PC-3 (cell line): ENCODE measurements around the gene SRD5A2. TPM values are rescaled to one million over a fixed set of nuclear protein-coding genes. Genes with fewer than 3 reads are reported as not detected.
A peak's percentile ranks its signal among the peaks of the same experiment; 100 is the strongest.

Source experiments
- ATAC-seq: fragments of 200-7000 bp; cut with Tn5 transposase; 2 replicates; pipeline ENCODE4 v1.9.1; 2020; ENCODE audit warnings: mild to moderate bottlenecking, moderate library complexity
- BruUV-seq: library from RNA; stranded (reverse); fragments of 400-500 nt; replicated peaks from 2 replicates; lab custom pipeline; 2021; lab: Mats Ljungman, UMichigan
- CTCF ChIA-PET: fragments of 300-600 bp; sonication (Branson Sonifier 250); formaldehyde crosslinking; loops from one replicate; lab custom pipeline; 2022; ENCODE audit warnings: antibody characterized with exemption; lab: Charles Lee
- POLR2A ChIA-PET: fragments of 300-600 bp; sonication (Branson Sonifier 250); formaldehyde crosslinking; loops from one replicate; lab custom pipeline; 2022; ENCODE audit warnings: antibody characterized with exemption; ENCODE audit not compliant: unreplicated experiment; lab: Charles Lee
- DNase-seq: peaks from one replicate; pipeline ENCODE4 v3.0.0-alpha.2; 2015
- H2AFZ ChIP-seq: fragments of 300-600 bp; sonication (generic); 2 replicates; pipeline ENCODE4 v1.6.0; 2016; ENCODE audit warnings: antibody characterized with exemption, low read length
- H3F3A ChIP-seq: fragments of 300-600 bp; sonication (generic); one replicate; pipeline ENCODE4 v1.6.0; 2017; ENCODE audit warnings: antibody characterized with exemption, low read length, control low read depth, mild to moderate bottlenecking; ENCODE audit not compliant: unreplicated experiment
- H3K27ac ChIP-seq: fragments of 300-600 bp; sonication (generic); 2 replicates; pipeline ENCODE4 v1.5.1; 2016; ENCODE audit warnings: mild to moderate bottlenecking, low read length
- H3K27me3 ChIP-seq: fragments of 300-600 bp; sonication (generic); 2 replicates; pipeline ENCODE4 v1.6.1; 2016; ENCODE audit warnings: low read length, mixed read lengths
- H3K36me3 ChIP-seq: fragments of 300-600 bp; sonication (generic); 2 replicates; pipeline ENCODE4 v1.6.1; 2016; ENCODE audit warnings: low read depth, mixed run types, low read length, mixed read lengths
- H3K4me1 ChIP-seq: fragments of 300-600 bp; sonication (generic); 2 replicates; pipeline ENCODE4 v1.5.1; 2016; ENCODE audit warnings: low read length; ENCODE audit not compliant: insufficient read depth
- H3K4me2 ChIP-seq: fragments of 300-600 bp; sonication (generic); 2 replicates; pipeline ENCODE4 v1.6.0; 2016; ENCODE audit warnings: low read length
- H3K4me3 ChIP-seq: fragments of 300-600 bp; sonication (generic); 2 replicates; pipeline ENCODE4 v1.5.1; 2016; ENCODE audit warnings: mild to moderate bottlenecking, low read length, mixed read lengths
- H3K79me2 ChIP-seq: fragments of 300-600 bp; sonication (generic); 2 replicates; pipeline ENCODE4 v1.6.1; 2017; ENCODE audit warnings: low read length, mixed read lengths
- H3K9ac ChIP-seq: fragments of 300-600 bp; sonication (generic); 2 replicates; pipeline ENCODE4 v1.6.0; 2016; ENCODE audit warnings: mild to moderate bottlenecking, low read length
- H3K9me2 ChIP-seq: fragments of 300-600 bp; sonication (generic); replicated peaks from 2 replicates; pipeline ENCODE4 v1.6.1; 2016; ENCODE audit warnings: mixed run types, low read length, mixed read lengths
- H3K9me3 ChIP-seq: fragments of 300-600 bp; sonication (generic); 2 replicates; pipeline ENCODE4 v1.6.1; 2016; ENCODE audit warnings: low read length, mixed read lengths
- H4K20me1 ChIP-seq: fragments of 300-600 bp; sonication (generic); 2 replicates; pipeline ENCODE4 v1.6.1; 2016; ENCODE audit warnings: low read length, mixed read lengths
- CTCF ChIP-seq: fragments of 300-600 bp; sonication (generic); conservative IDR thresholded peaks from 2 replicates; pipeline ENCODE4 v1.5.1; 2017; ENCODE audit warnings: antibody characterized with exemption, low read depth, mild to moderate bottlenecking, low read length
- EZH2 ChIP-seq: fragments of 300-600 bp; sonication (generic); IDR thresholded peaks from one replicate; pipeline ENCODE4 v1.6.1; 2017; ENCODE audit warnings: antibody characterized with exemption, mild to moderate bottlenecking, low read length; ENCODE audit not compliant: unreplicated experiment
- EZH2phosphoT487 ChIP-seq: fragments of 300-600 bp; sonication (generic); IDR thresholded peaks from 2 replicates; pipeline ENCODE4 v1.6.1; 2018; ENCODE audit warnings: mild to moderate bottlenecking, antibody characterized with exemption, low read length, borderline replicate concordance
- intact Hi-C: fragments of 100-400 bp; cut with micrococcal nuclease; formaldehyde crosslinking; loops from 2 replicates; pipeline ENCODE4 v1.9.0; 2023
- total RNA-seq: library from RNA; depleted of rRNA; stranded (reverse); fragments of >200 nt; gene quantifications from 2 replicates; pipeline ENCODE4 v1.2.3, GENCODE V29; 2014

Gene SRD5A2
- total RNA-seq, 1 experiment from 2014 or later: 0.07 TPM

GRCh38 chr2:31567679-31568078, 13.1 kb downstream of the SRD5A2 start:
- ChIA-PET CTCF (no interaction called here), POLR2A (no interaction called here)
- no peaks in the 10 kb centered on the region for H3K9me2 ChIP-seq
- TF ChIP-seq EZH2: no peak
- TF ChIP-seq CTCF: no peak
- TF ChIP-seq EZH2phosphoT487: no peak
- H3K36me3 ChIP-seq: no peaks in the 10 kb centered on the region
- no peak for DNase-seq
- no peaks in the 10 kb centered on the region for H3K9me3 ChIP-seq
- no peak for ATAC-seq
- no peak overlapping the region for H3K27ac ChIP-seq
- no peak overlapping the region for H3K4me2 ChIP-seq
- H3F3A ChIP-seq: no peaks in the 10 kb centered on the region
- H4K20me1 ChIP-seq: no peaks in the 10 kb centered on the region
- no peaks in the 10 kb centered on the region for H3K79me2 ChIP-seq
- intact Hi-C loops: no loop called here
- BruUV-seq: no TSS peak
- no peak overlapping the region for H2AFZ ChIP-seq
- H3K9ac ChIP-seq: no peak overlapping the region
- H3K27me3 ChIP-seq: no peaks in the 10 kb centered on the region
- peaks cover 10% of the 10 kb centered on the region for H3K4me1 ChIP-seq
- H3K4me3 ChIP-seq: no peak overlapping the region

- Histone ChIP-seq H3K4me2 (no peak overlapping the region), H4K20me1 (no peaks in the 10 kb centered on the region)
These were observed 17.4 kb downstream of the SRD5A2 start for GRCh38 chr2:31563273-31563839.

More at GRCh38 chr2:31563273-31563839, 17.4 kb downstream of the SRD5A2 start:
- no peak overlapping the region for H3K9ac ChIP-seq
- peaks cover 17% of the 10 kb centered on the region for H3K4me1 ChIP-seq
- H3K79me2 ChIP-seq: no peaks in the 10 kb centered on the region
- ChIA-PET POLR2A (no interaction called here), CTCF (no interaction called here)
- TF ChIP-seq EZH2: no peak
- no peak for TF ChIP-seq EZH2phosphoT487
- TF ChIP-seq CTCF: no peak
- H3K9me3 ChIP-seq: no peaks in the 10 kb centered on the region
- H3K9me2 ChIP-seq: no peaks in the 10 kb centered on the region
- no peak overlapping the region for H3K4me3 ChIP-seq
- no peaks in the 10 kb centered on the region for H3K27me3 ChIP-seq
- DNase-seq (peak; percentile 53), ATAC-seq (no peak)
- H2AFZ ChIP-seq: no peak overlapping the region
- intact Hi-C loops: no loop called here
- no TSS peak for BruUV-seq
- H3F3A ChIP-seq: no peaks in the 10 kb centered on the region
- H3K27ac ChIP-seq: no peak overlapping the region
- no peaks in the 10 kb centered on the region for H3K36me3 ChIP-seq
